HepG2 (cell line): ENCODE results near the gene NBEAL2. TPM values are rescaled to one million over a fixed set of nuclear protein-coding genes. Genes with fewer than 3 reads are reported as not detected.

Experiments used
- ATAC-seq: fragments of 200-7000 bp; cut with Tn5 transposase; 3 replicates; pipeline ENCODE4 v1.9.1; 2020; ENCODE audit warnings: mild to moderate bottlenecking, moderate library complexity
- BruUV-seq: library from RNA; stranded (reverse); fragments of 400-500 nt; replicated peaks from 2 replicates; lab custom pipeline; 2021; lab: Mats Ljungman, UMichigan
- CTCF ChIA-PET: fragments of 300-600 bp; formaldehyde crosslinking; extraction: SDS; loops from one replicate; lab custom pipeline; 2021; ENCODE audit warnings: low total read pairs, inconsistent platforms, low intra/inter-chr PET ratio; lab: Yijun Ruan, JAX
- POLR2A ChIA-PET: fragments of 350-600 bp; sonication (Branson Sonifier 250); formaldehyde crosslinking; loops from one replicate; lab custom pipeline; 2020; ENCODE audit warnings: antibody characterized with exemption, inconsistent platforms; lab: Yijun Ruan, JAX
- DNase-seq: peaks from one replicate; pipeline ENCODE4 v3.0.0-alpha.2; 2015; ENCODE audit warnings: low spot score
- FAIRE-seq: peaks from 3 replicates; lab custom pipeline; 2011; peaks lifted over from hg19 to GRCh38; lab: Jason Lieb, UNC
- H2AFZ ChIP-seq: one replicate; pipeline ENCODE4 v1.6.1; 2011; ENCODE audit warnings: low read length, inconsistent platforms
- H3K27ac ChIP-seq: fragments of 300-600 bp; 3 replicates; pipeline ENCODE4 v1.8.0; 2011; ENCODE audit warnings: mixed run types, mild to moderate bottlenecking, mixed read lengths, low read length, inconsistent platforms; ENCODE audit not compliant: insufficient read depth; ENCODE audit errors: extremely low read length
- H3K27me3 ChIP-seq, 2 experiments: fragments of 200-600 bp in 1 of 2; 2 replicates in 1 of 2; 3 replicates in 1 of 2; pipeline versions ENCODE4 v1.6.0 to v1.8.0; 2011; ENCODE audit warnings: low read length in 2 of 2, mild to moderate bottlenecking in 2 of 2, moderate library complexity in 2 of 2, inconsistent platforms in 1 of 2; ENCODE audit not compliant: insufficient read depth in 2 of 2, control insufficient read depth in 1 of 2
- H3K36me3 ChIP-seq, 2 experiments: fragments of 200-600 bp in 1 of 2; replicated peaks in 1 of 2; 2 replicates in 1 of 2; 3 replicates in 1 of 2; pipeline versions ENCODE4 v1.5.1 to v1.8.0; 2011; ENCODE audit warnings: low read length in 2 of 2, inconsistent platforms in 1 of 2; ENCODE audit not compliant: insufficient read depth in 2 of 2, control insufficient read depth in 1 of 2
- H3K4me1 ChIP-seq: 2 replicates; pipeline ENCODE4 v1.5.1; 2012; ENCODE audit warnings: low read length, inconsistent platforms; ENCODE audit not compliant: insufficient read depth
- H3K4me2 ChIP-seq: 2 replicates; pipeline ENCODE4 v1.6.0; 2011; ENCODE audit warnings: low read depth, low read length, inconsistent platforms
- H3K4me3 ChIP-seq, 3 experiments: fragments of 200-600 bp in 1 of 3; sonication (generic), shearing (Covaris generic) in 1 of 3; replicated peaks in 1 of 3; 2 replicates each; pipeline ENCODE4 v1.5.1; 2011 to 2016; ENCODE audit warnings: low read length in 3 of 3, inconsistent platforms in 2 of 3, low read depth in 2 of 3, mild to moderate bottlenecking in 2 of 3, control low read depth in 1 of 3, mixed read lengths in 1 of 3; ENCODE audit not compliant: insufficient read depth in 1 of 3
- H3K79me2 ChIP-seq: one replicate; pipeline ENCODE4 v1.6.1; 2011; ENCODE audit warnings: low read length, inconsistent platforms; ENCODE audit not compliant: insufficient read depth
- H3K9ac ChIP-seq: 2 replicates; pipeline ENCODE4 v1.6.0; 2011; ENCODE audit warnings: mild to moderate bottlenecking, low read depth, low read length, inconsistent platforms; ENCODE audit not compliant: insufficient read depth
- H3K9me3 ChIP-seq: 2 replicates; pipeline ENCODE4 v1.5.1; 2012; ENCODE audit warnings: mild to moderate bottlenecking, low read length
- H4K20me1 ChIP-seq: 2 replicates; pipeline ENCODE4 v1.6.0; 2011; ENCODE audit warnings: inconsistent platforms, mild to moderate bottlenecking, low read length, moderate library complexity; ENCODE audit not compliant: insufficient read depth
- ATF4 ChIP-seq, 2 experiments: fragments of 450-650 bp in 1 of 2; sonication (generic) in 1 of 2; formaldehyde crosslinking; IDR thresholded peaks; 2 replicates each; pipeline versions ENCODE4 v1.5.0 to v1.8.0; 2020 to 2022; ENCODE audit warnings: mild to moderate bottlenecking in 1 of 2, missing genetic modification reagents in 1 of 2
- CEBPG ChIP-seq: IDR thresholded peaks from 2 replicates; pipeline ENCODE4 v1.6.1; 2016
- MIER2 ChIP-seq: IDR thresholded peaks from 2 replicates; pipeline ENCODE4 v1.6.1; 2016; ENCODE audit warnings: missing biosample characterization, missing genetic modification reagents
- RFX1 ChIP-seq: fragments of 450-650 bp; IDR thresholded peaks from 2 replicates; pipeline ENCODE4 v1.6.1; 2017
- SOX6 ChIP-seq, 2 experiments: fragments of 450-650 bp in 1 of 2; sonication (generic) in 1 of 2; formaldehyde crosslinking in 1 of 2; IDR thresholded peaks; 2 replicates each; pipeline versions ENCODE4 v1.4.0 to v1.6.1; 2017 to 2020; ENCODE audit warnings: antibody characterized with exemption in 1 of 2, mild to moderate bottlenecking in 1 of 2, missing genetic modification reagents in 1 of 2
- ZNF263 ChIP-seq: sonication (generic); formaldehyde crosslinking; IDR thresholded peaks from 2 replicates; pipeline ENCODE4 v1.4.0; 2020; ENCODE audit warnings: missing genetic modification reagents
- ZNF674 ChIP-seq: sonication (generic); formaldehyde crosslinking; IDR thresholded peaks from 2 replicates; pipeline ENCODE4 v1.5.0; 2020; ENCODE audit warnings: low read depth, mild to moderate bottlenecking, missing genetic modification reagents
- ZNF703 ChIP-seq: sonication (generic); formaldehyde crosslinking; IDR thresholded peaks from 2 replicates; pipeline ENCODE4 v1.5.1; 2020; ENCODE audit warnings: missing genetic modification reagents, mild to moderate bottlenecking, moderate library complexity, borderline replicate concordance
- WGBS: methylation state at CpG from one replicate; pipeline ENCODE4 v1.1.6; 2017; ENCODE audit warnings: low lambda C conversion rate; 5-methylcytosine and 5-hydroxymethylcytosine counted together
- in situ Hi-C: cut with HindIII; loops from 2 replicates; pipeline ENCODE4 v1.10.0; 2017; ENCODE audit warnings: low pct_unique_long_range_greater_than_20kb; ENCODE audit not compliant: extremely low pct_ligation_motif_present
- intact Hi-C: fragments of 100-400 bp; cut with micrococcal nuclease; formaldehyde crosslinking; loops from one replicate; pipeline ENCODE4 v1.10.0; 2022; ENCODE audit not compliant: unreplicated experiment
- polyA plus RNA-seq, 8 experiments: library from polyadenylated mRNA; depleted of rRNA in 3 of 8; stranded (reverse) in 7 of 8; unstranded in 1 of 8; fragments of >200 nt; fragmentation: Illumina TruSeq in 4 of 8; extraction: Trizol in 4 of 8; gene quantifications; 2 replicates each; pipeline versions ENCODE4 v1.2.1 to v1.2.3, GENCODE V29; 2011 to 2016; ENCODE audit warnings: low read depth in 4 of 8, missing spikeins in 1 of 8, mixed read lengths in 1 of 8; ENCODE audit not compliant: insufficient read depth in 1 of 8
- total RNA-seq, 5 experiments: library from RNA; depleted of rRNA; stranded (reverse); fragments of >200 nt; fragmentation: Illumina TruSeq; extraction: Trizol; gene quantifications; 2 replicates each; pipeline ENCODE4 v1.2.3, GENCODE V29; 2016; ENCODE audit warnings: low read depth in 1 of 5
- TF ChIP-seq, protein P1 (sequence below): sonication (generic); formaldehyde crosslinking; IDR thresholded peaks from 2 replicates; pipeline ENCODE4 v1.4.0; 2020; ENCODE audit warnings: missing genetic modification reagents

NBEAL2 gene
- total and polyA plus RNA-seq, 2 of the 13 experiments (the other 11 are each of a cell fraction or from before 2014, with no cell fraction given), result 9.7 to 12.4 TPM

DNA sequence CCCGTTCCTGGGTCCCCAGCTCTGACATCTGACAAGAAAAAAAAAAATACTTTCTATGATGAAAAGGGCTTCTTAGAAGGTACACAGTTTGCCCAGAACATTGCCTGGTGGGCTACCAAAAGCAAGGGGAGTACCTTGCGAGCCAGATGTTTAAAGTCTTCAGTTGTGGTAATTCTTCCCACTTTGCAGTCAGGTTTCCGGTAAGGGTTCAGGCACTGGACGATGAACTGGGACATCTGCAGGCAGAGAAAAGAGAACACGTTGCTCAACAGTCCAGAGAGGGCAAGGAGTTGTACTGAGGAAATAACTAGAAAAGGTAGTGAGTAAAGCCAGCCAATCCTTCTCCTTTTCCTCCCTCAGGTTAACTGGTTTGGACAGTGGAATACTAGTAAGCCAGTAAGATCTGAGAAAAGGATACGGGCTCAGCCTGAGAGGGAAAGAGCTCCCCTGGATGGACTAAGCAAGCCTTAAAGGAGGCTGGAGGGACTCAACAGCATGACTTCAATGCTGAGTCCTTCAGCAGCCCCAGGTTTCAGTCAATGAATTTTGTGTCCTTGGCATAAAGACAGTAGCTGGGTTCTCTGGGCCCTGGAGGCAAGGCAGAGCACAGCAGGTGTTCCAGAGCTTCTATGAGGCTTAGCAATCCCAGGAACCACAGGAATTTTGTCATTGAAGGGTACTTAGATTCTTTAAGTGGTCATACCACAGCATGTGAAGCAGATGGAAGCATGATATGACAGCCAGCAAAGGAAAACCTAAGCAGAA is 38.2 kb downstream of the NBEAL2 start:
- ChIA-PET POLR2A (no interaction called here), CTCF (no interaction called here)
- H3K9ac ChIP-seq, result 0 out of 2 replicates have a peak overlapping the region, but pooled peaks have one; percentile 19
- H3K4me3 ChIP-seq, result no peak overlapping the region
- DNase-seq (peak; percentile 20), ATAC-seq (peak; percentile 50), FAIRE-seq (no peak)
- H3K9me3 ChIP-seq, result no peaks in the 10 kb centered on the region
- intact Hi-C loops (loop anchor here (10.0 kb wide), 1 partner anchor 47 kb away; no protein-coding TSS in a partner anchor), in situ Hi-C loops (no loop called here)
- WGBS, result 87% methylated on average over 6 of the region's 6 CpGs
- H3K36me3 ChIP-seq, result peaks cover 16 to 45% of the 10 kb centered on the region in 2 experiments; a peak in 4 of 5 replicates
- no peaks in the 10 kb centered on the region for H3K27me3 ChIP-seq
- peak overlapping the region; percentile 61 for H3K27ac ChIP-seq
- peaks cover 4% of the 10 kb centered on the region; the same call in 1 of the 2 replicates for H4K20me1 ChIP-seq
- H3K79me2 ChIP-seq, result peaks cover 4% of the 10 kb centered on the region
- BruUV-seq, result no TSS peak
- no peak overlapping the region for H2AFZ ChIP-seq
- 0 out of 2 replicates have a peak, but pooled peaks have one; percentile 35 for TF ChIP-seq ZNF703 (CRISPR knock-in tag)
- no peak for TF ChIP-seq RFX1
- H3K4me2 ChIP-seq, result peak overlapping the region; percentile 18; the same call in 1 of the 2 replicates
- H3K4me1 ChIP-seq, result peaks cover 53% of the 10 kb centered on the region

DNA sequence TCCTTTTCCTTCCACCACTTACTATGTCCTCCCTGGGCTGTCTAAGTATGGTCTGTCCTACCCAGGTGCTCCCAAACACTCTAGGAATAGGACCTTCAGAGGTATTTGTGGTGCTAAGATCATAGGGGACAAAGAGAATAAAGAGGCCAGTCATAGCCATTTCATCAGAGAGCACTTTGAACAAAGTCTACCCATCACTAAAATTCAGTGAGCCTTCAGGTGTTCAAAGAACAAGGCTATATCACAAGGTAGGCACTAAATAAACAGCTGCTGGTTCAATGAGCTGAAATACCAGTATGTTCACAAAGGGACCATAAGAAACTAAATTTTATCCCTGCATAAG is 38.8 kb downstream of the NBEAL2 start:
- FAIRE-seq, result peak; percentile 71
- Histone ChIP-seq H3K9ac (no peak overlapping the region), H3K79me2 (peaks cover 6% of the 10 kb centered on the region), H3K27ac (peak overlapping the region; percentile 61), H3K4me2 (peak overlapping the region; percentile 18; the same call in 1 of the 2 replicates), H3K36me3 (peaks cover 18 to 46% of the 10 kb centered on the region in 2 experiments; a peak in 4 of 5 replicates), H3K4me3 (no peak overlapping the region), H4K20me1 (peaks cover 4% of the 10 kb centered on the region; the same call in 1 of the 2 replicates), H3K4me1 (peaks cover 59% of the 10 kb centered on the region), H3K9me3 (no peaks in the 10 kb centered on the region), H3K27me3 (no peaks in the 10 kb centered on the region), H2AFZ (no peak overlapping the region)
- in situ Hi-C loops (no loop called here), intact Hi-C loops (loop anchor here (10.0 kb wide), 1 partner anchor 47 kb away; no protein-coding TSS in a partner anchor)
- peak; percentile 82 for ATAC-seq
- POLR2A ChIA-PET, result no interaction called here
- CTCF ChIA-PET, result no interaction called here
- BruUV-seq, result no TSS peak
- DNase-seq, result peak; percentile 75
- TF ChIP-seq MIER2 (CRISPR knock-in tag) (no peak), ZNF674 (CRISPR knock-in tag) (no peak), CEBPG (peak; percentile 54), ATF4 (CRISPR knock-in tag; IDR thresholded peaks at IDR 0.05) (peak in 1 of 2 experiments; percentile 45; a peak in 2 of 4 replicates), ZNF263 (CRISPR knock-in tag) (peak; percentile 90), SOX6 (IDR thresholded peaks at IDR 0.05) (no peak), SOX6 (CRISPR knock-in tag; IDR thresholded peaks at IDR 0.05) (peak; percentile 75)
- TF ChIP-seq, protein P1, sequence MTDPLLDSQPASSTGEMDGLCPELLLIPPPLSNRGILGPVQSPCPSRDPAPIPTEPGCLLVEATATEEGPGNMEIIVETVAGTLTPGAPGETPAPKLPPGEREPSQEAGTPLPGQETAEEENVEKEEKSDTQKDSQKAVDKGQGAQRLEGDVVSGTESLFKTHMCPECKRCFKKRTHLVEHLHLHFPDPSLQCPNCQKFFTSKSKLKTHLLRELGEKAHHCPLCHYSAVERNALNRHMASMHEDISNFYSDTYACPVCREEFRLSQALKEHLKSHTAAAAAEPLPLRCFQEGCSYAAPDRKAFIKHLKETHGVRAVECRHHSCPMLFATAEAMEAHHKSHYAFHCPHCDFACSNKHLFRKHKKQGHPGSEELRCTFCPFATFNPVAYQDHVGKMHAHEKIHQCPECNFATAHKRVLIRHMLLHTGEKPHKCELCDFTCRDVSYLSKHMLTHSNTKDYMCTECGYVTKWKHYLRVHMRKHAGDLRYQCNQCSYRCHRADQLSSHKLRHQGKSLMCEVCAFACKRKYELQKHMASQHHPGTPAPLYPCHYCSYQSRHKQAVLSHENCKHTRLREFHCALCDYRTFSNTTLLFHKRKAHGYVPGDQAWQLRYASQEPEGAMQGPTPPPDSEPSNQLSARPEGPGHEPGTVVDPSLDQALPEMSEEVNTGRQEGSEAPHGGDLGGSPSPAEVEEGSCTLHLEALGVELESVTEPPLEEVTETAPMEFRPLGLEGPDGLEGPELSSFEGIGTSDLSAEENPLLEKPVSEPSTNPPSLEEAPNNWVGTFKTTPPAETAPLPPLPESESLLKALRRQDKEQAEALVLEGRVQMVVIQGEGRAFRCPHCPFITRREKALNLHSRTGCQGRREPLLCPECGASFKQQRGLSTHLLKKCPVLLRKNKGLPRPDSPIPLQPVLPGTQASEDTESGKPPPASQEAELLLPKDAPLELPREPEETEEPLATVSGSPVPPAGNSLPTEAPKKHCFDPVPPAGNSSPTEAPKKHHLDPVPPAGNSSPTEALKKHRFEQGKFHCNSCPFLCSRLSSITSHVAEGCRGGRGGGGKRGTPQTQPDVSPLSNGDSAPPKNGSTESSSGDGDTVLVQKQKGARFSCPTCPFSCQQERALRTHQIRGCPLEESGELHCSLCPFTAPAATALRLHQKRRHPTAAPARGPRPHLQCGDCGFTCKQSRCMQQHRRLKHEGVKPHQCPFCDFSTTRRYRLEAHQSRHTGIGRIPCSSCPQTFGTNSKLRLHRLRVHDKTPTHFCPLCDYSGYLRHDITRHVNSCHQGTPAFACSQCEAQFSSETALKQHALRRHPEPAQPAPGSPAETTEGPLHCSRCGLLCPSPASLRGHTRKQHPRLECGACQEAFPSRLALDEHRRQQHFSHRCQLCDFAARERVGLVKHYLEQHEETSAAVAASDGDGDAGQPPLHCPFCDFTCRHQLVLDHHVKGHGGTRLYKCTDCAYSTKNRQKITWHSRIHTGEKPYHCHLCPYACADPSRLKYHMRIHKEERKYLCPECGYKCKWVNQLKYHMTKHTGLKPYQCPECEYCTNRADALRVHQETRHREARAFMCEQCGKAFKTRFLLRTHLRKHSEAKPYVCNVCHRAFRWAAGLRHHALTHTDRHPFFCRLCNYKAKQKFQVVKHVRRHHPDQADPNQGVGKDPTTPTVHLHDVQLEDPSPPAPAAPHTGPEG (CRISPR knock-in tag), result no peak
